Endothelial cell of umbilical vein (primary cell): ENCODE measurements around the gene NELFA. TPM values are rescaled to one million over a fixed set of nuclear protein-coding genes. Genes with fewer than 3 reads are reported as not detected.

Experiments
- BruUV-seq: library from RNA; stranded (reverse); fragments of 400-500 nt; replicated peaks from 2 replicates; lab custom pipeline; 2021; lab: Mats Ljungman, UMichigan
- CTCF ChIA-PET: fragments of 300-600, 350-600 bp; sonication (Branson Sonifier 250); formaldehyde crosslinking; loops from one replicate; lab custom pipeline; 2021; ENCODE audit warnings: antibody characterized with exemption, inconsistent platforms; lab: Charles Lee
- POLR2A ChIA-PET: fragments of 300-600, 350-600 bp; sonication (Branson Sonifier 250); formaldehyde crosslinking; loops from one replicate; lab custom pipeline; 2021; ENCODE audit warnings: antibody characterized with exemption, inconsistent platforms; lab: Charles Lee
- DNase-seq: peaks from one replicate; pipeline ENCODE4 v3.0.0-alpha.2; 2011; ENCODE audit warnings: low read depth, low spot score
- FAIRE-seq: peaks from 2 replicates; lab custom pipeline; 2011; peaks lifted over from hg19 to GRCh38; lab: Jason Lieb, UNC
- H2AFZ ChIP-seq: 2 replicates; pipeline ENCODE4 v1.6.0; 2012; ENCODE audit warnings: low read depth, low read length, control low read depth, inconsistent platforms
- H3K27ac ChIP-seq: 2 replicates; pipeline ENCODE4 v1.5.1; 2011; ENCODE audit warnings: low read depth, mild to moderate bottlenecking, control low read depth, low read length, moderate library complexity; ENCODE audit not compliant: insufficient read depth
- H3K27me3 ChIP-seq, 2 experiments: 2 replicates each; pipeline versions ENCODE4 v1.6.0 to v1.6.1; 2011; ENCODE audit warnings: low read length in 2 of 2, mixed read lengths in 1 of 2; ENCODE audit not compliant: control insufficient read depth in 2 of 2, insufficient read depth in 2 of 2
- H3K36me3 ChIP-seq, 2 experiments: 2 replicates in 1 of 2; 3 replicates in 1 of 2; pipeline ENCODE4 v1.5.1; 2011; ENCODE audit warnings: low read length in 2 of 2, mild to moderate bottlenecking in 1 of 2, moderate library complexity in 1 of 2; ENCODE audit not compliant: control insufficient read depth in 2 of 2, insufficient read depth in 2 of 2; ENCODE audit errors: extremely low read depth in 1 of 2
- H3K4me1 ChIP-seq: 3 replicates; pipeline ENCODE4 v1.5.1; 2011; ENCODE audit warnings: mild to moderate bottlenecking, low read length; ENCODE audit not compliant: control insufficient read depth, insufficient read depth; ENCODE audit errors: extremely low read depth
- H3K4me2 ChIP-seq: 2 replicates; pipeline ENCODE4 v1.6.1; 2011; ENCODE audit warnings: low read length, control low read depth, mixed read lengths; ENCODE audit not compliant: insufficient read depth
- H3K4me3 ChIP-seq, 3 experiments: fragments of 200-600 bp in 1 of 3; sonication (generic), shearing (Covaris generic) in 1 of 3; replicated peaks in 1 of 3; 2 replicates each; pipeline ENCODE4 v1.5.1; 2011 to 2016; ENCODE audit warnings: control low read depth in 3 of 3, low read length in 3 of 3, mild to moderate bottlenecking in 2 of 3, inconsistent platforms in 1 of 3, low read depth in 1 of 3, moderate library complexity in 1 of 3; ENCODE audit not compliant: insufficient read depth in 1 of 3
- H3K79me2 ChIP-seq: 2 replicates; pipeline ENCODE4 v1.6.0; 2012; ENCODE audit warnings: low read length, inconsistent platforms; ENCODE audit not compliant: control insufficient read depth, insufficient read depth
- H3K9ac ChIP-seq: replicated peaks from 2 replicates; pipeline ENCODE3; 2011; ENCODE audit warnings: low read length, control low read depth; ENCODE audit not compliant: insufficient read depth; ENCODE audit errors: extremely low read depth
- H3K9me1 ChIP-seq: replicated peaks from 3 replicates; pipeline ENCODE4 v1.6.0; 2011; ENCODE audit warnings: mild to moderate bottlenecking, low read length; ENCODE audit not compliant: control insufficient read depth, insufficient read depth; ENCODE audit errors: extremely low read depth
- H3K9me3 ChIP-seq: replicated peaks from 2 replicates; pipeline ENCODE4 v1.5.1; 2012; ENCODE audit warnings: low read length, inconsistent platforms; ENCODE audit not compliant: control insufficient read depth, insufficient read depth
- H4K20me1 ChIP-seq: replicated peaks from 2 replicates; pipeline ENCODE3; 2011; ENCODE audit warnings: mild to moderate bottlenecking, low read length; ENCODE audit not compliant: control insufficient read depth, insufficient read depth; ENCODE audit errors: extremely low read depth
- CTCF ChIP-seq, 2 donors: IDR thresholded peaks; 1 replicate in 1 of 2; 2 replicates in 1 of 2; pipeline ENCODE4 v1.5.1; 2011; ENCODE audit warnings: low read length in 2 of 2, mild to moderate bottlenecking in 2 of 2, moderate library complexity in 2 of 2, control low read depth in 1 of 2, inconsistent platforms in 1 of 2, low read depth in 1 of 2; ENCODE audit not compliant: insufficient read depth in 1 of 2; ENCODE audit errors: extremely low read depth in 1 of 2
- EZH2 ChIP-seq: IDR thresholded peaks from 2 replicates; pipeline ENCODE4 v1.6.1; 2012; ENCODE audit warnings: borderline replicate concordance, low read depth, mild to moderate bottlenecking, moderate library complexity, low read length, inconsistent platforms; ENCODE audit not compliant: severe bottlenecking
- FOS ChIP-seq: IDR thresholded peaks from 2 replicates; pipeline ENCODE4 v1.6.1; 2011; ENCODE audit warnings: mild to moderate bottlenecking, low read length, moderate library complexity, borderline replicate concordance; ENCODE audit not compliant: insufficient read depth
- GATA2 ChIP-seq: IDR thresholded peaks from 2 replicates; pipeline ENCODE4 v1.7.0; 2011; ENCODE audit warnings: low read depth, mild to moderate bottlenecking, moderate library complexity, mixed read lengths, low read length; ENCODE audit not compliant: insufficient read length, insufficient read depth
- JUN ChIP-seq: IDR thresholded peaks from 2 replicates; pipeline ENCODE4 v1.6.1; 2011; ENCODE audit warnings: borderline replicate concordance, low read depth; ENCODE audit not compliant: insufficient read length, insufficient read depth
- MAX ChIP-seq: IDR thresholded peaks from 2 replicates; pipeline ENCODE4 v1.6.1; 2011; ENCODE audit not compliant: insufficient read depth, insufficient read length
- MYC ChIP-seq: IDR thresholded peaks from one replicate; pipeline ENCODE4 v1.6.1; 2011; ENCODE audit warnings: mild to moderate bottlenecking, low read depth, low read length
- POLR2A ChIP-seq: IDR thresholded peaks from 2 replicates; pipeline ENCODE4 v1.6.1; 2012; ENCODE audit warnings: low read depth, mild to moderate bottlenecking, control low read depth, low read length
- POLR2AphosphoS5 ChIP-seq: IDR thresholded peaks from 2 replicates; pipeline ENCODE4 v1.6.1; 2012; ENCODE audit warnings: low read depth, mild to moderate bottlenecking, control low read depth, low read length, moderate library complexity; ENCODE audit not compliant: insufficient read depth
- dilution Hi-C: fragments of 300-500 bp; cut with MboI; formaldehyde crosslinking; loops from one replicate; pipeline ENCODE4 v1.15.0; 2019; ENCODE audit warnings: low sequenced_read_pairs; ENCODE audit not compliant: extremely low pct_ligation_motif_present
- intact Hi-C: fragments of 100-400 bp; cut with micrococcal nuclease; formaldehyde crosslinking; loops from one replicate; pipeline ENCODE4 v1.10.0; 2022
- polyA plus RNA-seq, 4 experiments: library from polyadenylated mRNA; depleted of rRNA in 3 of 4; stranded (reverse) in 3 of 4; unstranded in 1 of 4; fragments of >200 nt; gene quantifications; 2 replicates each; pipeline versions ENCODE4 v1.2.1 to v1.2.3, GENCODE V29; 2011 to 2012; ENCODE audit warnings: missing spikeins in 1 of 4
- total RNA-seq: library from RNA; stranded (reverse); gene quantifications from 2 replicates; pipeline ENCODE4 v1.2.3, GENCODE V29; 2021

The NELFA gene
- total and polyA plus RNA-seq, 2 donors (not counting 3 experiments of a cell fraction or from before 2014, with no cell fraction given), result 22.8 to 30.3 TPM

- POLR2A ChIA-PET, result no interaction called here
- Histone ChIP-seq H3K4me2 (no peak overlapping the region), H3K4me3 (no peak overlapping the region), H3K27ac (no peak overlapping the region), H3K36me3 (peaks cover 16 to 58% of the 10 kb centered on the region in 2 experiments), H3K27me3 (no peaks in the 10 kb centered on the region), H3K79me2 (no peaks in the 10 kb centered on the region), H2AFZ (no peak overlapping the region), H3K9me1 (no peaks in the 10 kb centered on the region), H4K20me1 (no peaks in the 10 kb centered on the region), H3K4me1 (no peaks in the 10 kb centered on the region), H3K9me3 (no peaks in the 10 kb centered on the region), H3K9ac (no peak overlapping the region)
- intact Hi-C loops, result no loop called here
- dilution Hi-C loops, result no loop called here
- DNase-seq (no peak), FAIRE-seq (no peak)
- TSS peak; percentile 65 for BruUV-seq
- CTCF ChIA-PET, result no interaction called here
- TF ChIP-seq CTCF (IDR thresholded peaks at IDR 0.05; ENCODE audit: extremely low read depth in 1 of 2, insufficient read depth in 1 of 2, low read depth in 1 of 2, low read length in 2 of 2) (no peak), MYC (no peak), GATA2 (no peak), JUN (no peak), MAX (no peak), EZH2 (no peak), POLR2AphosphoS5 (no peak), FOS (no peak), POLR2A (no peak)
These were observed 25.5 kb downstream of the NELFA start for GRCh38 chr4:1983053-1983845.
